Measurements from ENCODE around the gene ADD3.

ADD3 gene

DNA sequence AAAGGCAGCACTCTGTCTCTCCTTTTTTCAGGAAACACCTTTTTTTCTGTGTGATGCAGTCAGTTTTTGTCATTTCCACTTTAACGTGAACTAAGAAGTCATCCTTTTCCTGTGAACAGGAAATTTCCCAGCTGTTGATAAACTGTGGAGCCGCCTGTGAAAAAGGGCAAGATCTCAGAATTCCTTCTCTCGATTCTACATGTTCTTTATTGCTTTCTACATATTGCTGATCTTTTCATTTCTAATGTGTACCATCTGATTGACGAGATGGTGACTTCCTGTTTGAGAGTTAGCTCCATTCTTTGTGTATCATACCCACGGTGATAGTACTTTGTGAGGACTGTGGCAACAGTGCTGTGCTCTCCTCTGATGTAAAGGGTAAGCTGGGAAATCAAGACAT is 50.4 kb downstream of the ADD3 start:
- no peak overlapping the region for H3K4me3 ChIP-seq (ENCODE audit: low read depth, low read length)
- TF ChIP-seq, protein P1, sequence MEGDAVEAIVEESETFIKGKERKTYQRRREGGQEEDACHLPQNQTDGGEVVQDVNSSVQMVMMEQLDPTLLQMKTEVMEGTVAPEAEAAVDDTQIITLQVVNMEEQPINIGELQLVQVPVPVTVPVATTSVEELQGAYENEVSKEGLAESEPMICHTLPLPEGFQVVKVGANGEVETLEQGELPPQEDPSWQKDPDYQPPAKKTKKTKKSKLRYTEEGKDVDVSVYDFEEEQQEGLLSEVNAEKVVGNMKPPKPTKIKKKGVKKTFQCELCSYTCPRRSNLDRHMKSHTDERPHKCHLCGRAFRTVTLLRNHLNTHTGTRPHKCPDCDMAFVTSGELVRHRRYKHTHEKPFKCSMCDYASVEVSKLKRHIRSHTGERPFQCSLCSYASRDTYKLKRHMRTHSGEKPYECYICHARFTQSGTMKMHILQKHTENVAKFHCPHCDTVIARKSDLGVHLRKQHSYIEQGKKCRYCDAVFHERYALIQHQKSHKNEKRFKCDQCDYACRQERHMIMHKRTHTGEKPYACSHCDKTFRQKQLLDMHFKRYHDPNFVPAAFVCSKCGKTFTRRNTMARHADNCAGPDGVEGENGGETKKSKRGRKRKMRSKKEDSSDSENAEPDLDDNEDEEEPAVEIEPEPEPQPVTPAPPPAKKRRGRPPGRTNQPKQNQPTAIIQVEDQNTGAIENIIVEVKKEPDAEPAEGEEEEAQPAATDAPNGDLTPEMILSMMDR (IDR thresholded peaks at IDR 0.05; ENCODE audit: low read depth, low read length) = no peak

DNA sequence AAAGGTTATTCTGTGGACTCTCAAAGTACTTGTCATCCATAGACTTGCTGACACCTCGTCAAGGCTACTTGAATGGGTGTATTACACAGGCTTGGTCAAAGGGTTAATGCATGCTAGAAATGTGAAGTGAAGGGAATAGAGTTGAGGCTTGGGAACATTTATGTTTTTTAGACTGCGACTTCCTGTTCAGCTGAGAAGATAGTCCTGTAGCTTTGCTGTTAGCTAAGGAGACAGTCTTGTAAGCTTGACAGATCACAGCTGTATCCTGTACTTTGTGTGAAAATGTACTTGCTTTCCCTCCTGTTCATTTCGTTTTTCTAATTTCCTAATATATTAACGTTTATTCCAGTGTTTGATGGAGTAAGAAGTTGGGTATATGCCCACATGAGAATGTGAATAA is 52.1 kb downstream of the ADD3 start:
- H3K4me3 ChIP-seq (ENCODE audit: low read depth, low read length) = no peak overlapping the region
- TF ChIP-seq, protein P1 (IDR thresholded peaks at IDR 0.05; ENCODE audit: low read depth, low read length) = no peak

DNA sequence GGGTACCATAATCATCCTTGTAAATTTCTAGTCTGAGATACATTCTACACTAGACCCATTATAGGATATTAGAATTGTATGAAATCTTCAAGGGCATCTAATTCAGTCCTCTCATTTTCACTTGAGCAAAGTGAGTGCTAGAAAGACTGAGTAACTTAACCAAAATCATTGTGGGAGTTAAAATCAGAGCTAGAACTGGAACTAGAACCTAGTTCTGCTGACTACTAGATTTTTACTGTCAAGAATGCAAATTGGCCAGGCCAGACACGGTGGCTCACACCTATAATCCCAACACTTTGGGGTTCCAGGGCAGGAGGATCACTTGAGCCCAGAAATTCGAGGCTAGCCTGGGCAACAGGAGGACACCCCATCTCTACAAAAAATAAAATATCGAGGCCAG is 53.9 kb downstream of the ADD3 start:
- H3K4me3 ChIP-seq (ENCODE audit: low read depth, low read length) = no peak overlapping the region
- TF ChIP-seq, protein P1 (IDR thresholded peaks at IDR 0.05; ENCODE audit: low read depth, low read length) = no peak

DNA sequence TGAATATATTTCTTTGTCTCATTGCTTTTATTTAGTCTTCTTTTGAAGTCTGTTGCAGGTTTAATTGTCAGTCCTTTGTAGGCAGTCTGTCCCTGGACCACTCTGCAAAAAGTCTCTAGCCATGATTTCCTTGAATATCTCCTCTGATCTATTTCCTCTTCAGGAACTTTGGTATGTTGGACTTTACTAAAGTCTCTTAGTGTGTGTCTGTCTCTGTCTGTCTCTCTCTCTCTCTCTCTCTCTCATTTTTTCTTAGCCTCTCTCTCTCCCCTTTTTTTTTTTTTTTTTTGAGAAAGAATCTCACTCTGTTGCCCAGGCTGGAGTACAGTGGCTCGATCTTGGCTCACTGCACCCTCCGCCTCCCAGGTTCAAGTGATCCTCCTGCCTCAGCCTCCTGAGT is 57.5 kb downstream of the ADD3 start:
- TF ChIP-seq, protein P1 (IDR thresholded peaks at IDR 0.05; ENCODE audit: low read depth, low read length) = no peak
- no peak overlapping the region for H3K4me3 ChIP-seq (ENCODE audit: low read depth, low read length)

DNA sequence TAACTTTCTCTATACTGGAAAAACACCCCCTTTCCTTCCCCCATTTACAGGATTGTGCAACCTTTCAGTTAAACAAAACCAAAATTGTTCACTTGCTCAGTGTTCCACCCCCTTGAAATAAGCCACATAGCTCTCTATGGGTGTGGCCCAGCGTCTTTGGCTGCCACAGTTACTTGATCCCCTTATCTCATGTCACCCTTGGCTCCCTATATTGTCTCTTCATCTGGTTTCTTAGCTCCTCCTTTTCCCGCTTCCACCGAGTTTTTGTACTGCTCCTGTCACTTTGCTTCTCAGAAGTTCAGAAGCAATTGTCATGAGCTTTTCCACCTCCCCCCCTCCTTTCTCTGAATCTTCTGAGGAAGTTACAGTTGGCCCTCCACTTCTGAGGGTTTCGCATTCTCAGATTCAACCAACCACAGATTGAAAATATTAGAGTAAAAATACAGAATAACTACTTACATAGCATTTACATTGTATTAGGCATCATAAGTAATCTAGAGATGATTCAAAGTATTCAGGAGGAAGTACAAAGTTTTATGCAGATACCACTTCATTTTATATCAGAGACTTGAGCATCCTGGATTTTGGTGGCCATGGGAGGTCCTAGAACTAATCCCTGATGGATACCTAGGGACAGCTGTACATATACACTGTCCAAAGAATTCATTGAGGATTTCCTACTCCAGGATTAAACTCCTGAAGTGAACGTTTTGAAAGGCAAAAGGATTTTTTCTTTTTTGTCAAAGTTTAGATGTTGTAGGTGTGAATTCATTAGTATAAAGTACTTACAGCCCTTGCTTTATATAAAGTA is 60.4 kb downstream of the ADD3 start:
- H3K4me3 ChIP-seq (ENCODE audit: low read depth, low read length) = no peak overlapping the region
- TF ChIP-seq, protein P1 (IDR thresholded peaks at IDR 0.05; ENCODE audit: low read depth, low read length) = no peak

DNA sequence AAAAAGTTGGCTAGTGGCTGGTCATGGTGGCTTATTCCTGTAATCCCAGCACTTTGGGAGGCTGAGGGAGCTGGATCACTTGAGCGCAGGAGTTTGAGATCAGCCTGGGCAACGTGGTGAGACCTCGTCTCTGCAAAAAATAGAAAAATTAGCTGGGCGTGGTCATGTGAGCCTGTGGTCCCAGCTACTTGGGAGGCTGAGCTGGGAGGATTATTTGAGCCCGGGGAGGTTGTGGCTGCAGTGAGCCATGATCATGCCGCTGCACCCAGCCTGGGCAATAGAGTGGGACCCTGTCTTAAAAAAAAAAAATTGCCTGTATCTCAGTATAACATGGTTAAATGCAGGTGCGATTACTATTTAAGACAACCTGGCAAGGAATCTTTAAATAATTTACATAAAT is 61.0 kb downstream of the ADD3 start:
- H3K4me3 ChIP-seq (ENCODE audit: low read depth, low read length) = no peak overlapping the region
- TF ChIP-seq, protein P1 (IDR thresholded peaks at IDR 0.05; ENCODE audit: low read depth, low read length) = no peak

DNA sequence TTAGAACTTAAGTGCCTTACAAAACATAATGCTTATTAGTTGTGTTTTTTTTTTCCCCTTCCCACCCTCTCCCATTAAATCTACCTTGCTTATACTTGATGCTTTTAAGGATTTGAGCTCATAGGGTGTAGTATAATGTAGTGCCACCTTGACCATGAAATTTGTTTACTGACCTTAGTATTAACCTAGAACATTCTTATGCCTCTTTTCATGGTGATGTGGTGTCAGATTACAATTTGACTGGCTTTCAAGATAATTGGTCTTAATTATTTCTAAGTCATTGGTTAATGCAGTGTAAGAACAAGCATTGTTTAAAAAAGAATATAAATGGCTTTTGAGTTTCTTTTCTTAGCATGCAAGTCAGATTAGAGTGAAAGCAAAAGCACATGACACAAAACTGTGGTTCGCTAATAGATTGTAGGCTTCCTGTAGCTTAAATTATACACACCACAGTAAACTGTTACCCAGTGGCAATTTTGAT is 61.8 kb downstream of the ADD3 start:
- TF ChIP-seq, protein P1 (IDR thresholded peaks at IDR 0.05; ENCODE audit: low read depth, low read length) = no peak
- H3K4me3 ChIP-seq (ENCODE audit: low read depth, low read length) = no peak overlapping the region

Measured in WI38 (cell line).